SK-N-DZ (cell line): ENCODE measurements around the gene SERPING1.
"Not testable (repeated sequence)": the region's sequence is repeated elsewhere in the genome, so short reads cannot be mapped to it uniquely, and the experiment has no call there.

Experiments used
- DNase-seq: peaks from one replicate; pipeline ENCODE4 v3.0.0-alpha.2; 2015; ENCODE audit warnings: low spot score
- small RNA-seq, 2 experiments: library from RNA; depleted of rRNA; stranded (forward); fragments of <200 nt; gene quantifications; one replicate each; pipeline ENCODE3, GENCODE V24; 2014

Gene SERPING1

DNA sequence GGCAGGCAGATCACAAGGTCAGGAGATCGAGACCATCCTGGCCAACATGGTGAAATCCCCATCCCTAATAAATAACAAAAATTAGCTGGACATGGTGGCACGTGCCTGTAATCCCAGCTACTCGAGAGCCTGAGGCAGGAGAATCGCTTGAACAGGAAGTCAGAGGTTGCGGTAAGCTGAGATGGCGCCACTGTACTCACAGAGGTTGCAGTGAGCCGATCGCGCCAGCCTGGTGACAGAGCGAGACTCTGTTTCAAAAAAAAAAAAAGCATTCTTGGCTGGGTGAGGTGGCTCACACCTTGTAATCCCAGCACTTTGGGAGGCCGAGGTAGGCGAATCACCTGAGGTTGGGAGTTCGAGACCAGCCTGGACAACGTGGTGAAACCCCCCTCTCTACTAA lies 54.7 kb downstream of the SERPING1 start:
- DNase-seq: not testable (repeated sequence)

DNA sequence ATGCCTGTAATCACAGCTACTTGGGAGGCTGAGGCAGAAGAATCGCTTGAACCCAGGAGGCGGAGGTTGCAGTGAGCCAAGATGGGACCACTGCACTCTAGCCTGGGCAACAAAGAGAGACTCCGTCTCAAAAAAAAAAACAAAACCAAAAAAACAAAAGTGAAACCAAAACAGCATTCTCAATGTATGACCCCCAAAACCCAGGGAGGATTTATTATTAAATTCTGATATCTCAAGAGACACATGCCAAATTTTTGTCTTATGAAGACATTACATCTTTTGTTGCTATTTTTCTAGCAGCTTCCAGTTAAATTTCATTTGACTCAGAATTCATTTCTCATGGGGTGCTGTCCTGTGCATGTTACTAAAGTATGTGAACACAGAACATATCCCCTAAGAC lies 55.2 kb downstream of the SERPING1 start:
- no peak for DNase-seq

DNA sequence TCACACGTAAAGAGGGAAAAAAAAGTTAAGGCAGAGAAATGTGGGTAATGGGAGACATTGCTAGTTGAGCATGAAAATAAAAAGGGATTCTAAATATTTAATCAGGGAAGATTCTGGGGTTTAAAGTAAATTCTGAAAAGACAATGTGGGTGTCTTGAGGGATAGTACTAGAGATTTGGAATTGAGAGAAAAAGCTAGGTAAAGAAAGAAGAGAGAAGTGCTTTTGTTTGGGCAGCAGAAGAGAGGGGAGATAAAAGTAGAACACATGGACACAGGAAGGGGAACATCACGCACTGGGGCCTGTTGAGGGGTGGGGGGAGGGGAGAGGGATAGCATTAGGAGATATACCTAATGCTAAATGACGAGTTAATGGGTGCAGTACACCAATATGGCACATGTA lies 55.7 kb downstream of the SERPING1 start:
- DNase-seq: no peak

DNA sequence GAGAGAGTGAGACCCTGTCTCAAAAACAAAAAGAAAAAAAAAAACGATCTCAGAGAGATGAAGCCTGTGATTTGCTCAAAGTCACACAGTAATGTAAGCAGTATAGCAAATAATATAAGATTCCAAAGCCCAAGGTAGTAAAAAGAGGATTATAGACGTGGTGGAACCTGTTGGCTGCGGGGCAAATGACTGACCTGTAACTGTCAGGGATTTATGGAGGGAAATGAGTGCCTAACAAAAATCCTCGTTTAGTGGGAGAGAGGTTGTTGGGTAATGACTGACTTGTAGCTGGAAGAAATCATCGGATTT lies 59.4 kb downstream of the SERPING1 start:
- DNase-seq: no peak

DNA sequence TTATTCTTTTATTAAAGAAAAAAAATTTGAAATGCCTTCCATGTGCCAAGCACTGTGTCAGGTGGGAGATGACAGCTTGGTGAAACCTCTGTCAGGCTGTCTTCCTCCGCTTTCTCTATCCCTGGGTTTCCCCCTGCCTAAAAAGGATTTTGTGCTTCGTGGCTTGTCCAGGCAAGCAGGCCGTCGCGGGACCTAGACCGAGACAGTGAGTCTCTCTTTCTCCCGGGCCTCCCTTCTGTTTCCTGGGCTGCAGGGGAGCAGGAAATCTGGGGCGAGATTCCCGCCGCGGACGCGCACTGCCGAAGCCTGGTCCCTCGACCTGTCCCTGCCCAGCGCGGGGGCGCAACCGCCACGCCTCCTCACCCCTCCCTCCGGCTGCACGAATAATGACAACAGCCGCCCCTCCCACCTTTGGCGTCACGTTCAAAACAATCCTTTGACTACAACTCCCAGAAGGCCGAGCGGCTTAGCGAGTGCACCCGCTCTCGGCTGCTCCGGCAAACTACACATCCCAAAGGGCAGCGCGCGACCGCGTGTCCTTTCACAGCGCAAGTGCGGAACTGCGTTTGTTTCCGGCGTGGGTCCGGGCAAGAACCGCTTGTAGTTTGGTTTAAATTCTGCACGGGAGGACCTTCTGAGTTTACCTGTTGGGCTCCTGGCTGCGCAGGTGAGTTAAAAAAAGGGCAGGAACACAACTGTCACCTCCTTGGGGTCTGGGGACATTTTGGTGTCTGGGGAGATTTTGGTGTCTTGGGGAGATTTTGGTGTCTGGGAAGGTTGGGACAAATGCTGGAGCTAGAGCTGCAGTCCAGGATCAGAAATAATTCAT lies 59.9 kb downstream of the SERPING1 start, which contains the start of gene CLP1:
CLP1 (plus strand) TSS at position 569 of the 829 bp plus-strand sequence. CDS start 1,715 bp downstream, outside the sequence.
- DNase-seq: peak; percentile 99

DNA sequence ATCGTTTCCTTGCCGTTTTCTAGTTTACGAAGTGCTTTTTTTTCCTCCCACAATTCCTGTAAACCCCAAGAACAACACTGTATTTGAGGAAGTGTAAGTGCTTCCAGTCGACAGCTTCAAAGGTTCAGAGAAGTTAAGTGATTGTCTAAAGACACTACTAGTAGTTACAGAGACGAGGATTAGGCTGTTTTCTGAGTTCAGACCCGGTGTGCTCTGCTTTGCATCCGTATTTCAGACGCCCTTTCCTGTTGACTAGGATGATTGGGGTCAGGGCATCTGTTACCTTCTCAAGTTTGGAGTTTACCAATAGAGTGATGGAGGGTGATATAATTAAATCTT lies 60.5 kb downstream of the SERPING1 start:
- no peak for DNase-seq

DNA sequence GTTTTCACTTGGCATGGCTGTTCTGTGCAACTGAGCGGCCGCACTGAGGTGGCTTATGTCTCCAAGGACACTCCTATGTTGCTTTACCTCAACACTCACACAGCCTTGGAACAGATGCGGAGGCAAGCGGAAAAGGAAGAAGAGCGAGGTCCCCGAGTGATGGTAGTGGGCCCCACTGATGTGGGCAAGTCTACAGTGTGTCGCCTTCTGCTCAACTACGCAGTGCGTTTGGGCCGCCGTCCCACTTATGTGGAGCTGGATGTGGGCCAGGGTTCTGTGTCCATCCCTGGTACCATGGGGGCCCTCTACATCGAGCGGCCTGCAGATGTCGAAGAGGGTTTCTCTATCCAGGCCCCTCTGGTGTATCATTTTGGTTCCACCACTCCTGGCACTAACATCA lies 62.2 kb downstream of the SERPING1 start:
- DNase-seq: no peak

DNA sequence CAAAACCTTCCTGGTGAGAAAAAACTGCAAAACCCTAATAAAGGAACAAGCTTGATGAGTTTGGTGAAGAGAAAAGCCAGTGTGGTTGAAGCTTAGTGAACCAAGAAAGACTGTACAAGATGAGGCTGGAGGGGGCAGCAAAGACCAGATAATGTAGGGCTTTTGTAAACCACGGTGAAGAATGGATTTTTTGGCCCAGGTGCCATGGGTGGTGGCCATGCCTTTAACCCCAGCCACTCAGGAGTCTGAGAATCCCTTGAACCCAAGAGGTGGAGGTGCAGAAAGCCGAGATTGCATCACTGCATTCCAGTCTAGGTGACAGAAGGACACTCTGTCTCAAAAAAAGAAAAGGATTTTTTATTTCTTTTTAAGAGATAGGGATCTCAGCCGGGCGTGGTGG lies 65.4 kb downstream of the SERPING1 start:
- DNase-seq: no peak

DNA sequence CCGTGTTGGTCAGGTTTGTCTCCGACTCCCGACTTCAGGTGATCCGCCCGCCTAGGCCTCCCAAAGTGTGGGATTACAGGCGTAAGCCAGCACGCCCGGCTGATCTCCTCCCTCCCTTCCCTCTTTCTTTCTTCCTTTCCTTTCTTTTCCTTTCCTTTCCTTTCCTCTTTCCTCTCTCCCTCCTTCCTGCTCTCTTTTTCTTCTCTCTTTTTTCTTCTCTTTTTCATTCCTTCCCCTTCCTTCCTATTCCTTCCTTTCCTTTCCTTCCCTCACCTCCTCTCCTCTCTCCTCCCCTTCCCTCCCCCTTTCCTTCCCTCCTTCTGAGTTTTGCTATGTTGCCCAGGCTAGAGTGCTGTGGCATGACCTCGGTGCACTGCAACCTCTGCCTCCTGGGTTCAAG lies 66.5 kb downstream of the SERPING1 start:
- no peak for DNase-seq

Small RNA genes within 50 kb of the gene (small RNA-seq; reads per million reads assigned to genes)
- gene MIR130A: 51.3 to 752 reads per million in 2 experiments
